HCEC 1CT (cell line): Measurements from ENCODE around the gene TRAM2.

Source experiments
- DNase-seq: peaks from one replicate; pipeline ENCODE4 v3.0.0-alpha.2; 2017

The TRAM2 gene

GRCh38 chr6:52544602-52545405 is 32.1 kb downstream of the TRAM2 start:
- DNase-seq, result peak; percentile 28

GRCh38 chr6:52543729-52544601 is 32.9 kb downstream of the TRAM2 start:
- peak; percentile 64 for DNase-seq

GRCh38 chr6:52543262-52543661 is 33.6 kb downstream of the TRAM2 start:
- DNase-seq, result peak; percentile 49

- DNase-seq, result no peak
Measured at GRCh38 chr6:52541135-52541534, 35.7 kb downstream of the TRAM2 start.

DNA sequence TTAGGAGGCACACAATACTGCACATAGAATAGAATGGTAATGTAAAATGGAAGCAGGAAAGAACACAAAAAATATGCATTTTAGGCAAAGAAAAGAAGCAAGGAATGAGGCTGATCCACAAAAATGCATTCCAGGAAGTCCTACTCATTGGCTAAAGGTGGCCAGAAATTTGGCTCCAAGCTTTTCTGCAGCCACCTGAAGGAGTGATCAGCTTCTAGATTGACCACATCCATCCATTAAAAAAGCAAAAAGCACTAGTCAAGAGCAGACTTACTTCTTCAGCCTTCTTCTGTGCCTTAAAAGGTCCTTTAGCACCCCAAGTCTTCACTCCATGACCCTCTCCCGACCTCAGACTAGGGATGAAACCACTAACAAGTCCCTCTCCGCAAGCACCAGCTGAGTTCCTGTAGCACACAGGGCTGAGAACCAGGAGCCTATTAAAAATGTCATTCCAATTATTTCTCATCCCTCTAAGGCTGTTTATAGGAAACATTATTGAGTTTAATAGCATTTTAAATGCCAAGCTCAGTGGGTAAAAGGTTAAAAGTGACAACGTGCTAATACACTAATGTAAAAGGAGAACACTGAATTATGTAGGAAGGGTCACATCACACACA is 36.5 kb downstream of the TRAM2 start:
- DNase-seq, result peak; percentile 45

GRCh38 chr6:52539607-52540006 is 37.3 kb downstream of the TRAM2 start:
- peak; percentile 82 for DNase-seq

- peak; percentile 69 for DNase-seq
Measured at GRCh38 chr6:52538901-52539354, 37.9 kb downstream of the TRAM2 start.

DNA sequence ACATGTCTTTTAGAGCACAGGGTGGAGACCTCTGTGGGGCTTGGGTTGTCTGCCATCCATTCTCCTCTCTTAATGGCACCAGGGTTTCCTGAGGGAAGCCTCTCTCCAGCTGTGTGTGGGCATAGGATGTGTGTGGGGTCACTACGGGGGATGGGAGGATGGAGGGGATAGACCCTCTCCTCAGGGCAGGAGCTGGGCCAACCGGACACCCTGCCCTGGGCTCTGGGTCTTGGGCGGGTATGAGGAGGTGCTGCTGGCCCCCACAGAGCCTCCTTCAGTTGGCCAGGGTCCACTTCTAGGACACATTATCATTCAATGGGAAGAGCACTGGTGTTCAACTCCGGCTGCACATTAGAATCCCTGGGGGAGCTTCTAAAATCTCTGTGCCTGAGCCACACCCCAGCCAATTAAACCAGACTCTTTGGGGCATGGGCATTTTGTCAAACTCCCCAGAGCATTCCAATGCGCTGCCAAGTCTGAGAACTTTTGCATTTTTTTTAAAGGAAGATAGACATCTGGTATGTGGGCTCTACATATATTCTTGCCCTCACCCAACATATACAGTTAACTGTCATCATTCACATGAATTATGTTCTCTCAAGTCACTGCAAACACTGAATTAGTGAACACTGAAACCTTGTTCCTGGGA is 38.5 kb downstream of the TRAM2 start:
- peak; percentile 43 for DNase-seq

DNA sequence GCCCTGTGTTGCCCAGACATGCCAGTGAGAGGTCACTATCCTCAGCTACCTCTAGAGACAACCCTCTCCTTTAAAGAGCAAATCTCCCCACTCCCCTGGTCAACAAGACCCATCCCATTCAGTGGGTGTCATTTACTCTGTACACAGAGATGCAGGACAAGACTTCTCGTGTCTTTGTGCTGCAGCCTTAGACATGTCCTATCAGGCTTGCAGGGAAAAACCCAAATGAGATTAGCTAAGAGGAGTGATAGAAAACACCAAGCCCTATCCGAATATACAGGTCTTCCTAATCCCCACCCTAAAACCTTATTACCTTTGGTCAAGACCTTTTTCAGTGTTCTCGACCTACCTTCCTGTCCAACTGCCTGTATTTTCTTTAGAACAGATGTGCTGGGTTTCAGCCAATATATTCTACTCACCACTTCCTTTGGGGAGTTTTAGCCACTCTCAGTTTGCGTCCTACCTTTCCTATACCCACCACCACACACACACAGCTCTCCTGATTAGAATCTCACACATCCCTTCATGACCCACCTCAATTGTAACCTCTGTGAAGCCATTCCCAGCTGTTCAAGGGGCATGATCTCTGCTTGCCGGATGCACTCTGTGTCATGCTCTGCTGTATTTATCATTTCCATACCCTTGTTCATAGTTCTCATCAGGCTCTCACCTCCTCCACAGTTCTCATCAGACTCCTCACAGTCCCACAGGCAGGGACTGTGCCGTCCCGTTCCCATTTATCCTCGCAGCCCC is 39.7 kb downstream of the TRAM2 start:
- DNase-seq, result peak; percentile 39

GRCh38 chr6:52536424-52536916 is 40.4 kb downstream of the TRAM2 start:
- no peak for DNase-seq

GRCh38 chr6:52535711-52536423 is 41.0 kb downstream of the TRAM2 start:
- DNase-seq, result no peak

- DNase-seq, result no peak
Measured at GRCh38 chr6:52534966-52535390, 41.9 kb downstream of the TRAM2 start.

- no peak for DNase-seq
Measured at GRCh38 chr6:52534363-52534762, 42.5 kb downstream of the TRAM2 start.

GRCh38 chr6:52533491-52533890 is 43.4 kb downstream of the TRAM2 start:
- no peak for DNase-seq

DNA sequence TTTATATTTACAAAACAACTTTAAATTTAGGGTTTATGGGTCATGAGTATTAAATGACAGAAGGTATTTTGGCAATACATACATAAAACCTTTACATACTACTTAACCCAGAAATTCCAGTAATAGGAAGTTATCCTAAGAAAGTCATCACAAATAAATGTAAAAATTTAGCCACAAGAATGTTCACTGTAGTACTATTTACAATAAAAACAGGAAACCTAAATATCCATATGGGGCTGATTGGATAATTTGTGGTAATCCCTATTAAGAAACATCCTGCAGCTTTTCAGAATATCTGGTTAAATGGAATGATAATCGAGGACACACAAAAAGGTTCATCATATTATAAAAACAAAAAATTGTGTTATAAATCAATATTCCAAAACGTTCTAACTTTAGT is 44.4 kb downstream of the TRAM2 start:
- peak; percentile 66 for DNase-seq

GRCh38 chr6:52531834-52532233 is 45.0 kb downstream of the TRAM2 start:
- DNase-seq, result no peak

- DNase-seq, result no peak
Measured at GRCh38 chr6:52531396-52531795, 45.5 kb downstream of the TRAM2 start.

- DNase-seq, result no peak
Measured at GRCh38 chr6:52530351-52530750, 46.5 kb downstream of the TRAM2 start.

DNA sequence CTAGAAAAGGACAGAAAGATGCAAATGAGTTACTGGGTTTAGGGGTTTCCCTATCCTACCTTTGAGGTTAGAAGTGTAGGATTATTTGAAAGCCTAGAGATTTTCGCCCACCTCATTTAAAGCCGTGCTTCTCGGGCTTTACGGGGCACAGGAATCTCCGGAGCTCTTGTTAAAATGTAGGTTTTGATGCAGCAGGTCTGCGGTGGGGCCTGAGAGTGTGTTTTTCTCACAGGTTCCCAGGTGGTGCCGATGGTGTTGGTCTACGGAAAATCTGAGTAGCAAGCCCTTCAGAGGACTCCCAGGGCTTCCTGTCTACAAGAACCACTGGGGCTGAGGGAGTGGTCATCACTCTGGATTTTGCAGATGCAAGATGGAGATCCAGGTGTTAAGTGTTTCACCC is 47.5 kb downstream of the TRAM2 start:
- no peak for DNase-seq

DNA sequence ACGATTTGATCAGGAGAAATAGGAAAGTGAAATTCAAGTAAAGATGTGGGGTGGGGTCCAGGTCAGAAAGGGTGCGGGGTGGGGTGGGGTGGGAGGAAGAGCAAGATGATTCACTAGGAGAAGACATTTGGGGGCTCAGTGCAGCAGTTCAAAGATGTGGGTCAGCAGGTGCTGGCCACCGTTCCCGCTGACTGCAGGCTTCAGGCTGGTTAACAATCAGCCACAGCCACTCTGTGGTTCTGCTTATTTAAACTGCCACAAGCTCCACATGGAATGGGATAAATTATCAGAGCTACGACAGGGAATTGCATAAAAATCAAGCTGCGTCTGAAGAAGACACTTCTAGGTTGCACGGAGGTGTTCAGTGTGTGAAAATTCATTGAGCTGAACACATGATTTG is 49.4 kb downstream of the TRAM2 start:
- no peak for DNase-seq

GRCh38 chr6:52526634-52527033 is 50.2 kb downstream of the TRAM2 start:
- DNase-seq, result peak; percentile 54
